Tongue (tissue), 2 donors: ENCODE results near the gene ADD1. TPM values are rescaled to one million over a fixed set of nuclear protein-coding genes. Genes with fewer than 3 reads are reported as not detected.

Source experiments
- DNase-seq: peaks from one replicate; pipeline ENCODE4 v3.0.0-alpha.2; 2015
- total RNA-seq: library from RNA; depleted of rRNA; stranded (reverse); fragments of >200 nt; gene quantifications from one replicate; pipeline ENCODE4 v1.2.3, GENCODE V29; 2014

The ADD1 gene
- total RNA-seq, 1 donor from 2014 or later, result 199 TPM

DNA sequence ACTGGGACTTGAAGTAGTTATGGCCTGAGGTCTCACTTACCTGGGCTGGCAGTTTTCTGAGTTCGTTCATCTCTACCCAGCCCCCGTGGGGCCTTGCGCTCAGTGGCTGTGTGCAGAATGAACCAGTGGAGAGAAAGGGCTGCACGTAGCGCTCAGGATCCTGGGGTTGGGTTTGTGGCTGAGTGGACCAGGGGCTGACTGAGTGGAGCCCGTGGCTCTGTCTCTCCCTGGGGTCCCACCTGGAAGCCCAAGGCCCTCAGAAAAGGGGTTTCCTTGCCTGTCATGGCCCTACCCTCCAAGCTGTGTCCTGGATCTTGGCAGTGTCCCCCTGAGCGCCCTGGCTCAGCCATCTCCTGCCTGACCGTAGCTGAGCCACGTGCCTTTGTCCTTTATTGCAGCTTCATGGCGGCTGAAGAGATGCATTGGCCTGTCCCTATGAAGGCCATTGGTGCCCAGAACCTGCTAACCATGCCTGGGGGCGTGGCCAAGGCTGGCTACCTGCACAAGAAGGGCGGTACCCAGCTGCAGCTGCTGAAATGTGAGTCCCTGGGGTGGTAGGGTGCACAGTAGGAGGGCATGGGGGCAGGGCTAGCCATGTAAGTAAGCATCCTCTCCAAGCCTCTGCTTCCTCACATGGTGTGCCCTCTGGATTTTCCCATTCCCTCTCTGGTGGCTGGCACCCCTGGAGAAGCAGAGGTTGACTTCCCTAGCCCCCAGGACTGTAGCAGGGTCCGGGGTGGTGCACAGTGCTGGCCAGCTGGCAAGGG, 23.2 kb upstream of the ADD1 start:
- no peak for DNase-seq

DNA sequence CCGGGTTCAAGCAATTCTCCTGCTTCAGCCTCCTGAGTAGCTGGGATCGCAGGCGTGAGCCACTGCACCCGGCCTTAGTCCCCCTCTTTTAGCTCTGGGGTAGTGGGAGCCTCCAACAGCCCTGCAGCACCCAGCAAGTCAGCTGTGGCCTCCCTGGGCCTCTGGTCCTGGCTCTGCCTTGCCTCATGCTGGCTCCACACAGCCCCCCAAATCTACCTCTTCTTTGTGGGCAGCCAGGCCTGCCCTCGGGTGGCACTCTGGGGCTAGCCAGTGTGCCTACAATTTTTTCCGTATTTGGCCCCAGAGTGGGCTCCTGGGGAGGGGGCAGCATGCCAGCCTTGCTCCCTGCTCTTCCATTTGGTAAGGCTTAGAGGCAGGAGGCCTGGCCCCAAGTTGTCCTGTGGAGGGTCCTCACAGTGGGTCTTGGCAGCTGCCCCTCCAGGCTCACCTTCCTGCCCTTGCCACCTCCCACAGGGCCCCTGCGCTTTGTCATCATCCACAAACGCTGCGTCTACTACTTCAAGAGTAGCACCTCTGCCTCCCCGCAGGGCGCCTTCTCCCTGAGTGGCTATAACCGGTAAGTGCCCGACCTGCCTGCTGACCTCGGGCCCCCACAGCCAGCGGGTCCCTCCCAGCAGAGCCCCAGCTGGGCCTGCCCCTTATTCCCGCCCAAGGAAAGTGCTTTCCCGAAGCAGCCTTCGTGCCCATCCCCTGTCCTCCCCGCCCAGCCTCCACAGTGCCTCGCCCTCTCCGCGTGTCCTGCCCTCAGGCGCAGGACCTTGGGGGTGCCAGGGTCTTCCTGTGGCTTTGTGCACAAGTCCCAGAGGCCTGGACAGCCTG, 21.0 kb upstream of the ADD1 start:
- DNase-seq, result no peak

DNA sequence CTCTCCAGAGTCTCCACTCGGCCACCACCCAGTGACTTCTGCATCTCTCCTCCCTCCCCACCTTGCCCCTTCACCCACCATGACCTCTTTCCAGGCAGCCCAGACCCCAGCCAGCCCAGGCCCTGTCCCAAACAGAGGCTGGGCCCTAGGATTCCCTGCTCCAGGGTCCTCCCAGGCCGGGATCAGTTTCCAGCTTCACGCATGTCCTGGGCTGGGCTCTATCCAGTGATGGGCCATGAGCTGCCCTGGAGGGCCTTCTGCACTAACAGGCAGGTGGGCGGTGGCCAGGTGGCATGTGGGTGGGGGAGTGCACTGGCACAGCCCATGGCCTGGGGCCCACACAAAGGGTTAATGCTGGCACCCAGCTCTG, 20.4 kb upstream of the ADD1 start:
- no peak for DNase-seq

DNA sequence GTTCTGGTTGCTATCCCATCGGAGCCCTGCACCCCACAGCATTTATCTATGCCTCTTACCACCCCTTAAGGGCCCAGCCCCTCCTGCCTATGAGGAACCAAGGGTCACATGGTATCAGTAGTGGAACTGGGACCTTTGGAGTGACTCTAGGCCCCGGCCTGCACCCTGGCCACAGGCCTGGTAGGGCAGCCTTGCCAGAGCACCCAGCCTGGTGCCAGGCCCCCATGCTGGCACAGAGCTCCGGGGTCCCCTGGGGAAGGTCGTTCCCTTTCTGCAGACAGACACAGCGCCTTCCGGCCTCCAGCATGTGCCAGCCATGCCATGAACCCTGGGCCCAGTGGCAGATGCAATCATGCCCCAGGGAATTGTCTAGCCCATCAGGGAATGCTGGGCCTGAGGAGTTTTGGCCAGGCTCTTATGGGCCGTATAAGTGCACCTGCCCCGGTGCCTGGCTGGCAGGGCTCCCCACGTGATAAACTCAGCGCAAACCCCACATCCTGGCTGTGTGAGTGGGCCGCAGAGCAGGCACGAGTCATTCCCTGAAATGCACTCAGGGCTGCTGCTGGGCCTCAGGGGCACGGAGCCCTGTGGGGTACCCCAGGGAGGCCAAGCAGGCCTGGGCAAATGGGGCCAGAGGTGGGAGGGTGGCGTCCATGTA, 19.8 kb upstream of the ADD1 start:
- DNase-seq, result no peak

DNA sequence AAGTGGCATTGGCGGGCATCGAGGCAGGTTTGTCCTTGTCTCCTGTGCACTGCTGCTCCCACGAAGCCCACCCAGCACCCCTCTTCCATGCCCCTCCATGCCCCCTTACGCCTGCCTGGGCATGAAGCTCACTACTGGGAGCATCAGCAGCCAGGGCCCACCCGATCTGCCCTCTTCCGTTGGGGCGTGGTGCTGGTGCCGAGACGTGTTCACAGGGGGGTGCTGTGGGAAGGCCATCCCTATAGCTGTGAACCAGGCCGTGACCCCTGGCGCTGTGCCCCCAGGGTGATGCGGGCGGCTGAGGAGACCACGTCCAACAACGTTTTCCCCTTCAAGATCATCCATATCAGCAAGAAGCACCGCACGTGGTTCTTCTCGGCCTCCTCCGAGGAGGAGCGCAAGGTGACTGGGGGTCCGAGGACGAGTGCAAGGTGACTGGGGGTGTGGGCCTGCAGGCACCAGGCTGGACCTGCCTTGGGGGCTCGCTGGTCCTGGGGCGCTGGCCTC, 19.3 kb upstream of the ADD1 start:
- DNase-seq, result no peak

DNA sequence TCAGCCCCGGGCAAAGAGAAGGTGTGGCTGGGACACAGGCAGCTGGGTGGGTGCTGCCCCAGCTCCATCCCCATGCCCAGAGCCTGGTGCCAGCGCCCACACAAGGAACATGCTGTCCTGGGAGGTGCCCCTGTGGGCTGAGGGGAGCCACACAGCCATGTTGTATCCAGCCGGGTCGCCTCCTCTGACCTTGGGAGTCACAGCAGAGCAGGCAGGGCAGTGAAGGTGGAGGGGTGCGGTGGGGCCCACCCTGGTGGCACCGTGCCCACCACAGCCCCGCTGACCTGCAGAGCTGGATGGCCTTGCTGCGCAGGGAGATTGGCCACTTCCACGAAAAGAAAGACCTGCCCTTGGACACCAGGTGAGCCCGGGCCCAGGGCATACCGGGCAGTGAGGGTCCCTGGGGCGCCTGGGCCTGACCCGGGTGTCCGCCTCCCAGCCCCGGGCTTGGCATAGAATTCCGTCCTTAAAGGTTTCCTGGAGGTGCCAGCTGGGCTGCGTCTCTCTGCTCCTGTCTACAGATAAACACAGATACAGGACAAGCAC, 18.7 kb upstream of the ADD1 start:
- peak; percentile 28 for DNase-seq

DNA sequence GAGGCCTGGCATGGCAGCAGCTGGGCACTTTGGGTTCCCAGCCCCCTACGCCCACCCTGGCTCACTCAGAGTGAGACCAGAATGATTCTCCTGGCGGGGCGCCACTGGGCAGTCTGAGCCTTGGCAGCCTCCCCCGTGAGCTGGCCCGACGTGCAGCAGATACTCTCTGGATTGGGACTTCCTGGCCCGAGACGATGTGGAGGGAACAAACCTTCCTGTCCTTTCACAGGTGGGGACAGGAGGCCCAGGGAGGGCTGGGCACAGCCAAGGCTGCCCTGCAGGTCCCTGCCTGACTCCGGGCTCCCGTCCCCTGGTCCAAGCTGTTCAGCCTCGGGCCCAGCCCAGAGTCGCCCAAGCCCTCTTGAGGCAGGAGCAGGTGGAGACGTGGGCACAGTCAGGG, 17.9 kb upstream of the ADD1 start:
- DNase-seq, result peak; percentile 81

DNA sequence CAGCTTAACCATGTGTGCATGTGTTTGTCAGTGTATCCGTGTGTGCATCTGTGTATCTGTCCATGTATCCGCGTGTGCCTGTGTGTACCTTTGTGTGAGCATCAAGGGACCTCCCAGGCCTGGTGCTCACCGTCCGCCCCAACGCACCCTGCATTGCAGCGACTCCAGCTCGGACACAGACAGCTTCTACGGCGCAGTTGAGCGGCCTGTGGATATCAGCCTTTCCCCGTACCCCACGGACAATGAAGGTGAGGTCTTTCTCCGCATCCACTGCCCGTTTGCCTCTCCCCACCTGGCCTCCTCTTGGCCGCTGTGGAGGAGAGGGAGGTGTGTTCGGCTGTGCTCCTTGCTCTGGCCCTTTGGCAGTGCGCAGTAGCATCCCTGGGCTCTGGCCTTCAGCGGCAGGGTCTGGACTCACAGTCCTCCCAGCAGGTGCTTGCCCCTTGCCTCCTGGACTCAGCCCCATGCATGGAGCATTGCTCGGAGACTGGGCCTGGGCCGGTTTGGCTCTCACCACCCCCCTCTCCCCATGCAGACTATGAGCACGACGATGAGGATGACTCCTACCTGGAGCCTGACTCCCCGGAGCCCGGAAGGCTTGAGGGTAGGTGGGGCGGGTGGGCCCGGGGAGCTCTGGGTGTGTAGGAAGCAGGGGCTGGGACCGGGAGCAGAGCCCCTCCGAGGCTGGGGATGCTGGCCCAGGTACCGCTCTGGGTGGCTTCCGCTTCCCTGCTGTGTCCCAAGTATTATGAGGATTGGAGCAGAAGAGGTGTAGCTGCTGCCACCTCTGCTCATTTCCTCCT, 16.4 kb upstream of the ADD1 start:
- DNase-seq, result no peak

DNA sequence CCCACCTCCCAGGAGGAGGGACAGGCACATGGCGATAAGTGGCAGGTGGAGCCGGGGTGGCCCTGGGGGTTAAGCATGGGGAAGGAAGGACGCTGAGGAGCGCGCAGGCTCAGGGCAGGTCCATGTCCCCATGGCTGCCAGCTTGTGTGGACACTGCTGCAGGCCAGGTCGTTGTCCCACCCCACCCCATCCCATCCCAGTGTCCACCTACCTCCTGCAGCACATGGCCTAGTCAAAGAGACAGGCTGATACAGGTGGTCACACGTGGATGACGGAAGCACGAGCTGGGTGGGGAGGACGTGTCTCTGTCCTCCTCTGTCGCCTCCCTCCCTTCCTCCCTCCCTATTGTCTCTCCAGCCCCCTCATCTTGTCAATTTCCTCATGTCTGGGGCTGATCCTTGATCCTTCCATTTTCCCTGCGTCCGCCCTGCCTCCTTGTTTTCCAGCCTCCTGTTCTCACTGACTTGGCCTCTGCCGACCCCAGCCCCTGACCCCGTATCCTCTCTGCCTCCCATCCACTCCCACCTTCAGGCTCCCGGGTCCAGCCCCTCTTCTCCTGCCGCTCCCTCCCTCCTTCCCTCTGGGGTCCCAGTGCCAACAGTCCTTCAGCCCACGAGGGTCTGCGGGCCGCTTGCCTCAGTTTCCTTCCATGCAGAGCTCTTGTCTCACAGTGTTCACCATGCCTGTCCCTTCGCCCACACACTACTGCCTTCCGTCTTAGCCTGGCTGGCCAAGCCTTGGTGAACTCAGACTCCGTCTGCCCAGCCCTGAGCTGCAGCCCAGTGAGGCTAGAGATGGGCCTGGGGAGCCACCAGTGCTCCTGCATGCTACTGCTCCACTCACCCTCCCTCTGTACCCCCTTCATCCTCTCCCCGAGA, 15.5 kb upstream of the ADD1 start:
- no peak for DNase-seq

DNA sequence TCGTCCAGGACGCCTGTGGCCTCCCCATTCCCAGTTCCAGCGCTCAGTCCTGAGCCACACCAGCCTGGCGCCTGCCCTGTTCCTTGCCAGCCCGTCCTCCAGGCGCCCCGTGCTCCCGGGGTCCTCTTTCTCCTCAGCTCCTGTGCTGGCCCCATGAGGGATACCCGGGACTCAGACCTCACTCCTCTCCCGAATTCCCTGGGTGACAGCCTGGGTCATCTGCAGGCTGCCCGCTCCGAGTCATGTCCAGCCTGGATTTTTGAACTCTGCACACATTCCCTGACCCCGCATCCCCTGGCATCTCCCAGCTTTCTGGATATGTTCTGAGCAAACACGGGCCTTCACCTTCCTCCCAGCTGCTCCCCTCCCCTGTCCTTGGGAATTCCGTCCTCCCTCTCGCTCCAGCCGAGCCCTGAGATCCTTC, 14.9 kb upstream of the ADD1 start:
- DNase-seq, result no peak

DNA sequence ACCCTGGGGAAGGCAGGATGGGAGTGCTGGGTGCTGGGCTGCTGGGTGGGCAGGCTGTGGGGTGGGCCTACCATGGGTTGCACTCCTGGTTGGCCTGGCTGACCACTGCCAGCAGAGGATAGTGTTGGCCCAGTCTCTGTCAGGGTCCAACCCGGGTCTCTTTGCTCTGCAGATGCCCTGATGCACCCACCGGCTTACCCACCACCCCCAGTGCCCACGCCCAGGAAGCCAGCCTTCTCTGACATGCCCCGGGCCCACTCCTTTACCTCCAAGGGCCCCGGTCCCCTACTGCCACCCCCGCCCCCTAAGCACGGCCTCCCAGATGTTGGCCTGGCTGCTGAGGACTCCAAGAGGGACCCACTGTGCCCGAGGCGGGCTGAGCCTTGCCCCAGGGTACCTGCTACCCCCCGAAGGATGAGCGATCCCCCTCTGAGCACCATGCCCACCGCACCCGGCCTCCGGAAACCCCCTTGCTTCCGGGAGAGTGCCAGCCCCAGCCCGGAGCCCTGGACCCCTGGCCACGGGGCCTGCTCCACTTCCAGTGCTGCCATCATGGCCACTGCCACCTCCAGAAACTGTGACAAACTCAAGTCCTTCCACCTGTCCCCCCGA, 14.2 kb upstream of the ADD1 start:
- DNase-seq, result no peak

DNA sequence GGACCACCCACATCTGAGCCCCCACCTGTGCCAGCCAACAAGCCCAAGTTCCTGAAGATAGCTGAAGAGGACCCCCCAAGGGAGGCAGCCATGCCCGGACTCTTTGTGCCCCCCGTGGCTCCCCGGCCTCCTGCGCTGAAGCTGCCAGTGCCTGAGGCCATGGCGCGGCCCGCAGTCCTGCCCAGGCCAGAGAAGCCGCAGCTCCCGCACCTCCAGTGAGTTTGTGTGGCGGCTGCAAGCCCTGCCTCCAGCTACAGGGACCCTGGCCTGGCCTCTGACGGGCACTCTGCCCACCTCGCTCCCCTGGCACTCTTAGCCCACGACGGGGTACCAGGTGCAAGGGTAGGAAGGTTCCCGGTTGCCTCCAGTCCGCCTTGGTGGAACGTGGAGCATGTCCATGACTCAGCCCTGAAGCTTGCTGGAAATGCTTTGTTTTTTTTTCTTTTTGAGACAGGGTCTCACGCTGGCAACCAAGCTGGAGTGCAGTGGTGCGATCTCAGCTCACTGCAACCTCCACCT, 13.7 kb upstream of the ADD1 start:
- DNase-seq, result no peak

DNA sequence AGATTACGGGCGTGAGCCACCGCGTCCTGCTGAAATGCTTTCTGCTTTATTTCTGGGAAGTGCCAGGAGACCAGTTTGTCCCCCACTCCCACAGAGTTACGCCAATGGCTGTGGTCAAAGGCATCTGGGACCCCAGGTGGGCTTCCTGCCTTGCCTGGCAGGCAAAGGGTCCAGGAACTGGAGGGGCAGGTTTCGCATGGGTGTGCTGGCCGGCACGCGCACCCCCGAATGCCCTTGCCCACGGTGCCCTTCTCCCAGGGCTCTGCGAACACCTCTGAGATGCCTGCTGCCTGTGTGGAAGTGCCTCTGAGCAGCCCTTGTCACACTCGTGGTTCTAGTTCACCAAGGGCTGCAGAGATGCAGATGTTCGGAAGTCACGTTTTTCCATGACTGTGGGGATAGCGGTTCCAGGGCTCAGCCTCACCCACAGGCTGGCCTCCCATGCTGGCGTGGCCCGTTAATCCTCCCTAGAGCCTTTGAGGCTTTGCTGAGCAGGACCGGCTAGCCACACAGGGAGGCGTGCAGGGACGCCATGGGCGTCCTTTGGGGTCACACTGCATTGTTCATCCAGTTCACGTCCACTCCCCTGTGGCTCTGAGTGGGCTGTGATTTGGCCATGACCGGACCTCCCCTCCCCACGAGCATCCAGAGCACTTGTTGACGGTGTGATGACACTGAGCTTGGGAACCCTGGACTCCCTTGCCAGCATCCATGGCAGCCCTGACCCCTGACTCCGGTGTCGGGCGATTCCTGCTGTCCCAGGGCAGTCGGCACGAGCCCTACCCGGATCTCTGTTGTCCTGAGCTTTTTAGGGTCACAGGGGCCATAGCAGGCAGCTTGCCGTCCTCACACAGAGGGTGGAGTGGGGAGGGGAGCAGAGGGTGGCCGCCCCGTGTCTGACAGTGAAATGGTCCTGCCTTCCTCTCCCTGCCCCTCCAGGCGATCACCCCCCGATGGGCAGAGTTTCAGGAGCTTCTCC, 12.7 kb upstream of the ADD1 start:
- DNase-seq, result no peak

DNA sequence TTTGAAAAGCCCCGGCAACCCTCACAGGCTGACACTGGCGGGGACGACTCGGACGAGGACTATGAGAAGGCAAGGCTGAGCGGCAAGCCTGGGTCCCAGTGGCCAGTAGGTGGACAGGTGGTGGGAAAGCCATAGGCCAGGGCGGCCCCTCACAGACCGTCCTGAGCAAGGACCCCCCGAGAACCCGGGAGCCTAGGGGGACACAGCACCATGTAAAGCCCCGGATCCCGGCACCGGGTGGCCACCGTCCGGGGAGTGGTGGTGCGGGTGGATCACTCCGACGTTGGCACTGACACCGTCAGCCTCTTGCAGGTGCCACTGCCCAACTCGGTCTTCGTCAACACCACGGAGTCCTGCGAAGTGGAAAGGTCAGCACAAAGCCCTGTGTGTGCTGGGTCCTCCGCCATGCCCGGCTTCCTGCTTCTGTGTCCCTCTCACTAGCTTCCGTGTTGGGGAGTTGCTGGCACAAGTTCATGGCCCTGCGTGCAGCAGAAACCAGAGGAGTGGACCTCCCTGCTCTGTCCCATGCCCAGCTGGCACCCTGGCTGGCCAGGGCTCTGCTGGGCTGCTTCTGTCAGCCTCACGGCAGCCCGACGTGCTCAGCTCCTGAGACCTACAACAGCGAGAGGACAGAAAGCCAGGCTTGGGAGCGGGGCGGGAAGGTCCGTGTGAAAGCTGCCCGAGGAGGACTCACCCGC, 11.9 kb upstream of the ADD1 start:
- DNase-seq, result no peak

DNA sequence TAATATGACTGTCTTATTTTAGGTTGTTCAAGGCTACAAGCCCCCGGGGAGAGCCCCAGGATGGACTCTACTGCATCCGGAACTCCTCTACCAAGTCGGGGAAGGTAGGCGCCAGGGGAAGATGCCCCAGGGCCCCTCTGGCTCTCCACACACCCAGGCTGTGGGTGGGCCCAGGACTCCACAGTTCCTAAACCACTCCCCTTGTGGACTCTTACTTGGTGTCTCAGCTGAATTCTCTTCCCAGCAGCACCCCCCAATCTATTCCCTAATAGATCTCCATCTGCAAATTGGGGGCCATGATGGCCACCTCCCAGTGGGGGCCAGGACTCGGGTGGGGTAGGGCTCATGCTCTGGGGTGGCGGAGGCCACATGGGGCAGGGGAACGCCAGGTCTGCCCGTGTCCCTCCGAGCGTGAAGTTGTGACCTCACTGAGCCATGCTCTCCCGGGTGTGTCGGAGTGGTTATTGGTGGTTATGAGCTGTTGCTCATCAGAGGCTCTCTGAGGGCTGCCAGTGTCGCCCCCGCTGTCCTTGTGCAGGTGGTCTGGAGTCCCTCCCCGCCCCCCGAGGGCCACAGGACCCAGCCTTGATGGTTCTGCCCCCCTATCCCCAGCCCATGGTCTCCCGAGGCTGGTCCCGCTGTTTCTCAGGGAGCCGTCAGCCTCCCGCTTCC, 11.2 kb upstream of the ADD1 start:
- DNase-seq, result no peak

DNA sequence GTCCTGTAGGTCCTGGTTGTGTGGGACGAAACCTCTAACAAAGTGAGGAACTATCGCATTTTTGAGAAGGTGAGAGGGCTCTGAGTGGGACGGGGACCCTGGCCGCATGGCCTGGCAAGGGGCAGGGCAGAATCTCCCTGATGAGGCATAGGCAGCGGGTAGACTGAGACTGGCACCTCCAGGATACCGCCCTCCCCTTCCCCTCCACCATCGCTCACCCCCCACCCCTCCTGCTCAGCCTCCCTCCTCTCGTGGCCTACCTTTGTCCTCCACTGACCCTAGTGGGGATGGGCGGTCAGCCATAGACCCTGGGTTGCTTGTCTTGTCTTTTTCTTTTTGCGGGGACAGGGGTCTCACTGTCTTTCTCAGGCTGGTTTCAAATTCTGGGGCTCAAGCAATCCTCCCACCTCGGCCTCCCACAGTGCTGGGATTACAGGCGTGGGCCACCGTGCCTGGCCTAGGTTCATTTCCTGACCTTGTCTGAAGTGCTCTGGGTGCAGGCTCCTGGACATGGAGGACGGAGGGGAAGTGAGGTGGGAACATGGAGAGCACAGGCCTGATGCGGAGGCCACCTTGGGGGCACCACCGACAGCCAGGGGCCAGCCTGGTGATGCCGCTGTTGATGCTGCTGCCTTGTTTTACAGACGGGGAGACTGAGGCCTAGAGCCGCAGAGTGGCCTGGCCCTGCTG, 10.5 kb upstream of the ADD1 start:
- DNase-seq, result no peak

DNA sequence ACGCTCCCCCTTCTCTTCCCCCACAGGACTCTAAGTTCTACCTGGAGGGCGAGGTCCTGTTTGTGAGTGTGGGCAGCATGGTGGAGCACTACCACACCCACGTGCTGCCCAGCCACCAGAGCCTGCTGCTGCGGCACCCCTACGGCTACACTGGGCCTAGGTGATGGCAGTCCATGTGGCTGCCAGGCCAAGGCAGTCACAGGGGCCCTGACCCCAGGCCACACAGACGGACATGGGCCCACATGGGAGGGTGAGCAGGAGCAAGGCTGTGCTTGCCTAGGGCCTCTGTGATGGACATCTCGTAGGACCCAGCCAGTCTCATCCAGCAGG, 10.0 kb upstream of the ADD1 start:
- no peak for DNase-seq
